Neural cell (in vitro differentiated cells): ENCODE results near the gene TWNK. TPM values are rescaled to one million over a fixed set of nuclear protein-coding genes. Genes with fewer than 3 reads are reported as not detected.
A peak's percentile ranks its signal among the peaks of the same experiment; 100 is the strongest.

ENCODE experiments used
- H2AFZ ChIP-seq: fragments of 200-600, 300-800 bp; sonication (generic), shearing (Covaris generic); 2 replicates; pipeline ENCODE4 v1.6.0; 2014; ENCODE audit warnings: low read depth, mild to moderate bottlenecking, antibody characterized with exemption, low read length, moderate library complexity
- H3F3A ChIP-seq: fragments of 200-600 bp; shearing (Covaris generic); 2 replicates; pipeline ENCODE4 v1.6.1; 2016; ENCODE audit warnings: mild to moderate bottlenecking, moderate library complexity, mixed read lengths, antibody characterized with exemption, low read length; ENCODE audit not compliant: insufficient read depth, poor library complexity, severe bottlenecking
- H3K27ac ChIP-seq: fragments of 200-600, 300-800 bp; sonication (generic), shearing (Covaris generic); 2 replicates; pipeline ENCODE4 v1.5.1; 2014; ENCODE audit warnings: mild to moderate bottlenecking, low read length, moderate library complexity
- H3K27me3 ChIP-seq: fragments of 300-800, 200-600 bp; sonication (generic), shearing (Covaris generic); 2 replicates; pipeline ENCODE4 v1.6.0; 2014; ENCODE audit warnings: mild to moderate bottlenecking, low read depth, low read length, moderate library complexity; ENCODE audit not compliant: insufficient read depth
- H3K36me3 ChIP-seq: fragments of 300-800, 200-600 bp; sonication (generic), shearing (Covaris generic); 2 replicates; pipeline ENCODE4 v1.5.1; 2014; ENCODE audit warnings: mild to moderate bottlenecking, antibody characterized with exemption, low read length, moderate library complexity; ENCODE audit not compliant: insufficient read depth
- H3K4me2 ChIP-seq: fragments of 300-800, 200-600 bp; sonication (generic), shearing (Covaris generic); 2 replicates; pipeline ENCODE4 v1.6.0; 2014; ENCODE audit warnings: mild to moderate bottlenecking, low read length
- H3K4me3 ChIP-seq: fragments of 300-800, 200-600 bp; sonication (generic), shearing (Covaris generic); 2 replicates; pipeline ENCODE4 v1.5.1; 2014; ENCODE audit warnings: mild to moderate bottlenecking, low read length, moderate library complexity
- H3K79me2 ChIP-seq: fragments of 200-600 bp; shearing (Covaris generic); replicated peaks from 2 replicates; pipeline ENCODE4 v1.6.0; 2014; ENCODE audit warnings: mild to moderate bottlenecking, low read length, moderate library complexity; ENCODE audit not compliant: insufficient read depth
- H3K9ac ChIP-seq: fragments of 300-800, 200-600 bp; sonication (generic), shearing (Covaris generic); 2 replicates; pipeline ENCODE4 v1.6.1; 2016; ENCODE audit warnings: mild to moderate bottlenecking, low read length, mixed read lengths
- H3K9me2 ChIP-seq: fragments of 200-600 bp; shearing (Covaris generic); 2 replicates; pipeline ENCODE4 v1.6.1; 2016; ENCODE audit warnings: mild to moderate bottlenecking, low read length, mixed read lengths; ENCODE audit not compliant: insufficient read depth
- H3K9me3 ChIP-seq: fragments of 200-600, 300-800 bp; sonication (generic), shearing (Covaris generic); 2 replicates; pipeline ENCODE4 v1.6.1; 2016; ENCODE audit warnings: mild to moderate bottlenecking, mixed run types, low read length, moderate library complexity, mixed read lengths
- H4K20me1 ChIP-seq: fragments of 200-600 bp; shearing (Covaris generic); 2 replicates; pipeline ENCODE4 v1.6.1; 2016; ENCODE audit warnings: mild to moderate bottlenecking, mixed run types; ENCODE audit not compliant: insufficient read depth
- CTCF ChIP-seq: fragments of 450-650 bp; IDR thresholded peaks from 2 replicates; pipeline ENCODE4 v1.5.1; 2014; ENCODE audit warnings: antibody characterized with exemption, mild to moderate bottlenecking, moderate library complexity; ENCODE audit not compliant: poor library complexity, severe bottlenecking
- EP300 ChIP-seq: fragments of 450-650 bp; conservative IDR thresholded peaks from 2 replicates; pipeline ENCODE4 v1.6.1; 2014; ENCODE audit warnings: antibody characterized with exemption, mild to moderate bottlenecking, moderate library complexity; ENCODE audit not compliant: poor library complexity, severe bottlenecking
- EZH2 ChIP-seq: fragments of 200-600, 300-800 bp; shearing (Covaris generic), sonication (generic); IDR thresholded peaks from 2 replicates; pipeline ENCODE4 v1.6.1; 2014; ENCODE audit warnings: antibody characterized with exemption, low read length, borderline replicate concordance, mild to moderate bottlenecking; ENCODE audit not compliant: insufficient read depth, poor library complexity, severe bottlenecking
- MXI1 ChIP-seq: fragments of 450-650 bp; conservative IDR thresholded peaks from 2 replicates; pipeline ENCODE4 v1.6.1; 2014; ENCODE audit warnings: antibody characterized with exemption, mild to moderate bottlenecking; ENCODE audit not compliant: poor library complexity, severe bottlenecking
- POLR2AphosphoS5 ChIP-seq: IDR thresholded peaks from 2 replicates; pipeline ENCODE4 v1.6.1; 2012
- RAD21 ChIP-seq: fragments of 450-650 bp; conservative IDR thresholded peaks from 2 replicates; pipeline ENCODE4 v1.6.1; 2014; ENCODE audit warnings: antibody characterized with exemption, mild to moderate bottlenecking, moderate library complexity
- REST ChIP-seq: IDR thresholded peaks from 2 replicates; pipeline ENCODE4 v1.6.1; 2012; ENCODE audit warnings: borderline replicate concordance
- SMC3 ChIP-seq: fragments of 450-650 bp; conservative IDR thresholded peaks from 2 replicates; pipeline ENCODE4 v1.6.1; 2014; ENCODE audit warnings: antibody characterized with exemption, mild to moderate bottlenecking, moderate library complexity; ENCODE audit not compliant: poor library complexity
- TAF1 ChIP-seq: IDR thresholded peaks from 2 replicates; pipeline ENCODE4 v1.6.1; 2012; ENCODE audit warnings: low read depth
- polyA plus RNA-seq: library from polyadenylated mRNA; depleted of rRNA; stranded (reverse); fragments of >200 nt; gene quantifications from 2 replicates; pipeline ENCODE4 v1.2.3, GENCODE V29; 2014

The TWNK gene
- polyA plus RNA-seq, 1 donor from 2014 or later: 4.8 TPM

- no peak for TF ChIP-seq EP300
- TF ChIP-seq CTCF: no peak
- TF ChIP-seq POLR2AphosphoS5: no peak
- TF ChIP-seq SMC3: no peak
- TF ChIP-seq REST: no peak
- TF ChIP-seq TAF1: no peak
- no peak for TF ChIP-seq EZH2
- TF ChIP-seq RAD21: no peak
- no peak for TF ChIP-seq MXI1
- Histone ChIP-seq H3K4me3 (no peak overlapping the region), H3F3A (no peaks in the 10 kb centered on the region), H3K9ac (no peak overlapping the region), H3K36me3 (no peaks in the 10 kb centered on the region), H3K79me2 (no peaks in the 10 kb centered on the region), H3K27me3 (peaks cover 50% of the 10 kb centered on the region), H3K4me2 (no peak overlapping the region), H3K9me2 (no peaks in the 10 kb centered on the region), H4K20me1 (no peaks in the 10 kb centered on the region), H3K27ac (no peak overlapping the region), H3K9me3 (no peaks in the 10 kb centered on the region), H2AFZ (no peak overlapping the region)
Observed at GRCh38 chr10:101029520-101030295, 42.4 kb downstream of the TWNK start.

- Histone ChIP-seq H4K20me1 (no peaks in the 10 kb centered on the region), H3K4me3 (peak overlapping the region; percentile 78), H3K4me2 (peak overlapping the region; percentile 68), H3K27ac (no peak overlapping the region), H3K9me3 (no peaks in the 10 kb centered on the region), H2AFZ (no peak overlapping the region), H3F3A (no peaks in the 10 kb centered on the region), H3K27me3 (peaks cover 54% of the 10 kb centered on the region), H3K36me3 (no peaks in the 10 kb centered on the region), H3K9me2 (no peaks in the 10 kb centered on the region), H3K9ac (peak overlapping the region; percentile 79), H3K79me2 (no peaks in the 10 kb centered on the region)
- peak; percentile 9 for TF ChIP-seq CTCF
- TF ChIP-seq MXI1: no peak
Observed at GRCh38 chr10:101030496-101031127, 43.3 kb downstream of the TWNK start.
